ENCODE measurements around the gene EFCAB6. TPM values are rescaled to one million over a fixed set of nuclear protein-coding genes. Genes with fewer than 3 reads are reported as not detected.

The EFCAB6 gene
- total and polyA plus RNA-seq, 4 donors = 1.7 to 15.4 (median 7.6) TPM

GRCh38 chr22:43561415-43562178, 250.5 kb downstream of the EFCAB6 start:
- Histone ChIP-seq H3K27ac (ENCODE audit: low read depth in 1 of 2, low read length in 1 of 2) (no peak overlapping the region), H3K4me3 (no peak overlapping the region), H3K27me3 (ENCODE audit: control insufficient read depth in 3 of 3, insufficient read depth in 3 of 3, low read length in 2 of 3) (no peaks in the 10 kb centered on the region), H3K4me1 (ENCODE audit: control insufficient read depth in 5 of 5, insufficient read depth in 5 of 5, low read length in 5 of 5) (peaks cover 0 to 8% (median 0%) of the 10 kb centered on the region in 5 donors), H3K36me3 (ENCODE audit: control insufficient read depth in 4 of 4, insufficient read depth in 4 of 4, low read length in 4 of 4) (no peaks in the 10 kb centered on the region), H3K9me3 (ENCODE audit: control insufficient read depth in 4 of 4, insufficient read depth in 3 of 4, low read length in 3 of 4) (no peaks in the 10 kb centered on the region), H3K9ac (ENCODE audit: insufficient read depth in 1 of 2, low read length in 2 of 2) (no peak overlapping the region)
- WGBS, 2 donors = 50% methylated on average over 22 of the region's 22 CpGs
- ATAC-seq (ENCODE audit: insufficient read depth, low FRiP score) = no peak
- peak; percentile 18 to 30 (median 24) for DNase-seq
- TF ChIP-seq CTCF (IDR thresholded peaks at IDR 0.05; ENCODE audit: control extremely low read depth, extremely low read depth) = no peak

GRCh38 chr22:43560651-43561050, 251.5 kb downstream of the EFCAB6 start:
- no peaks in the 10 kb centered on the region for H3K9me3 ChIP-seq (ENCODE audit: control insufficient read depth in 4 of 4, insufficient read depth in 3 of 4, low read length in 3 of 4)
- peaks cover 0 to 8% (median 0%) of the 10 kb centered on the region in 5 donors for H3K4me1 ChIP-seq (ENCODE audit: control insufficient read depth in 5 of 5, insufficient read depth in 5 of 5, low read length in 5 of 5)
- DNase-seq (no peak), ATAC-seq (ENCODE audit: insufficient read depth, low FRiP score) (no peak)
- no peaks in the 10 kb centered on the region for H3K36me3 ChIP-seq (ENCODE audit: control insufficient read depth in 4 of 4, insufficient read depth in 4 of 4, low read length in 4 of 4)
- TF ChIP-seq CTCF (IDR thresholded peaks at IDR 0.05; ENCODE audit: control extremely low read depth, extremely low read depth) = no peak
- 85 to 90% methylated on average over 18 of the region's 18 CpGs for WGBS, 2 donors
- no peak overlapping the region for H3K4me3 ChIP-seq
- no peak overlapping the region for H3K9ac ChIP-seq (ENCODE audit: insufficient read depth in 1 of 2, low read length in 2 of 2)
- H3K27ac ChIP-seq (ENCODE audit: low read depth in 1 of 2, low read length in 1 of 2) = no peak overlapping the region
- H3K27me3 ChIP-seq (ENCODE audit: control insufficient read depth in 3 of 3, insufficient read depth in 3 of 3, low read length in 2 of 3) = no peaks in the 10 kb centered on the region

- no peaks in the 10 kb centered on the region for H3K36me3 ChIP-seq (ENCODE audit: control insufficient read depth in 4 of 4, insufficient read depth in 4 of 4, low read length in 4 of 4)
- no peak for ATAC-seq (ENCODE audit: insufficient read depth, low FRiP score)
- TF ChIP-seq CTCF (IDR thresholded peaks at IDR 0.05; ENCODE audit: control extremely low read depth, extremely low read depth) = no peak
- H3K27ac ChIP-seq (ENCODE audit: low read depth in 1 of 2, low read length in 1 of 2) = no peak overlapping the region
- no peaks in the 10 kb centered on the region for H3K27me3 ChIP-seq (ENCODE audit: control insufficient read depth in 3 of 3, insufficient read depth in 3 of 3, low read length in 2 of 3)
- H3K4me1 ChIP-seq (ENCODE audit: control insufficient read depth in 5 of 5, insufficient read depth in 5 of 5, low read length in 5 of 5) = no peaks in the 10 kb centered on the region
- peaks cover 0 to 4% (median 0%) of the 10 kb centered on the region in 4 donors for H3K9me3 ChIP-seq (ENCODE audit: control insufficient read depth in 4 of 4, insufficient read depth in 3 of 4, low read length in 3 of 4)
- no peak overlapping the region for H3K4me3 ChIP-seq
- no peak overlapping the region for H3K9ac ChIP-seq (ENCODE audit: insufficient read depth in 1 of 2, low read length in 2 of 2)
- 77 to 82% methylated on average over 11 of the region's 11 CpGs for WGBS, 2 donors
- DNase-seq = no peak
Measured at GRCh38 chr22:43555561-43556515, 256.3 kb downstream of the EFCAB6 start.
